TTC549 (cell line): ENCODE measurements around the gene CMTM3.
"Not testable (repeated sequence)": the region's sequence is repeated elsewhere in the genome, so short reads cannot be mapped to it uniquely, and the experiment has no call there.

Experiments
- FAIRE-seq: peaks from 2 replicates; lab custom pipeline; 2012; peaks lifted over from hg19 to GRCh38; lab: Jason Lieb, UNC

CMTM3 gene

GRCh38 chr16:66637806-66638205 is 33.3 kb downstream of the CMTM3 start:
- no peak for FAIRE-seq

GRCh38 chr16:66639091-66639885 is 34.8 kb downstream of the CMTM3 start:
- no peak for FAIRE-seq

DNA sequence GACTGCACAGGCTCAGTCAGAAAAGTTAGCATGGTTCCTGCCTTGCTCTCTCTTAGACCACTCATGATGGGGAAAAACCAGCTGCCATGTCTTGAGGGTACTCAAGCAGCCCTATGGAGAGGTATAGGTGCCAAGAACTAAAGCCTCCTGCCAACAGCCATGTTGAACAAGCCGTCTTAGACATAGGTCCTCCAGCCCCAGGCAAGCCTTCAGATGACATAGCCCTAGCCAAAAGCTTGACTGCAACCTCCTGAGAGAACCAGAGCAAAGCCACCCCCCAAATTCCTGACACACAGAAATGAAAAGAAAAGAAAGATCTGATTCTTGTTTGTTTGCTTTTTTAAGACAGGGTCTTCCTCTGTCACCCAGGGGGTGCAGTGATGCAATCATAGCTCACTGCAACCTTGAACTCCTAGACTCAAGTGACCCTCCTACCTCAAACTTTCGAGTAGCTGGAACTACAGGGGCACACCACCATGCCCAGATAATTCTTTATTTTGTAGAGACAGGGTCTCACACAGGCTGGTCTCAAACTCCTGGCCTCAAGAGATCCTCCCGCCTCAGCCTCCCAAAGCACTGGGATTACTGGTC is 36.3 kb downstream of the CMTM3 start:
- no peak for FAIRE-seq

DNA sequence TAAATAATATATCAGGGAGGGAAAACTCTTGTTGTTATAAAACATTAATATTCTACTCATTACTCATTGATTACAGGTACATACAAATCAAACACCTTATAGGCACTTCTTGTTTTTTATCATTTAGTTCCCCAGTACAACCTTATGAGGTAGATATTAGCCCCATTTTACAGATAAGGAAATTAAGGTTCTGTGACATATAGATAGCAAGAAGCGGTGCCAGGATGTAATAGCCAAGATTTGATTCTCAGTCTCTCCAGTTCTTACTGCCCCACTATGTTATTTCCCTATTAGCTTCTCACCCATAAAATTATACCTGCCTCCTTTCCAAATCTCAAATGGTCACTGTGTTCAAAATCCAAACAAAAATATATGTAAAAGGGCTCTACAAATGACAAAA is 36.9 kb downstream of the CMTM3 start:
- no peak for FAIRE-seq

GRCh38 chr16:66647866-66648265 is 43.4 kb downstream of the CMTM3 start:
- FAIRE-seq, result no peak

DNA sequence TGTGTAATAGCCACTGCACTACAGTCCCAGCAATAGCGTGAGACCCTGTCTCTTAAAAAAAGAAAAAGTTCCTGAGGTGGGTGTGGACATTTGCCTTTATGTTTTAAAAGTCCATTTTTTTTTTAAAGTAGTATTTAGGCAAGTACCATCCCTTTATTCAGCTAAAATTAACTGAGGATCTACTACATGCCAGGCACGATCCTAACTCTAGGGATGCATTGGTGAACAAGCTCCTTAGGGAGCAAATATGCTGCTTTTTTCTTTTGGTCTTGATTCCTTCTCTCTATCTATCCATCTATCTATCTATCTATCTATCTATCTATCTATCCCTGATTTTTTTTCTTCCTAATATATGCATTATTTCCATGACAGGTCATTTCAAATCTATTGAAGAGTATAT is 44.7 kb downstream of the CMTM3 start:
- FAIRE-seq, result no peak

DNA sequence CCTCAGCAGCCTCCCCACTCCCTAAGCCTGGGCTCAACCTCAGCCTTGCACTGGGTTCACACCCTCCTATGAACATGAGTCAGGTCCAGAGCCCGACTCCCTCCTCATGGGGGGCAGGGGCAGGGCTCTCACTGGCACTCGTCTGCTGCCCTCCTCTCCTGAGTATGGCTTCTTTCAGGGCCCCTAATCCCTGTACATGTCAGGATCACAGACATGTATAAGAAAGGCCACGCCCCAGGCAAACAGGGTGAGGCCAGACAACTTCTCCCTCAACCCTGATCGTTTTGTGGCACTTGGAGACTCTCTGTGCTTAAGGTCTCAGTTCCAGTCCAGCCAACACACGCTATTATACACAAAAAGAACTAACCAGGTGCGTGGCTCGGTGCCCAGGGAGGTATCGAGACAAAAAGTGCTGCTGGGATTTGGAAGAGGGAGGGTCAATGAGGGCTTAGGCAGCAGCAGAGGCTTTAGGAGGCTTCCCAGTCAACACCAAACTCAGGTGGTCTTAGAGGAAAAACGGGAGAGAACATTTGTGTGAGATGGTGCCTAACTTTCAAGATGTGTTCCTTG is 45.2 kb downstream of the CMTM3 start:
- FAIRE-seq, result no peak

GRCh38 chr16:66650707-66651473 is 46.4 kb downstream of the CMTM3 start:
- peak; percentile 20 for FAIRE-seq

DNA sequence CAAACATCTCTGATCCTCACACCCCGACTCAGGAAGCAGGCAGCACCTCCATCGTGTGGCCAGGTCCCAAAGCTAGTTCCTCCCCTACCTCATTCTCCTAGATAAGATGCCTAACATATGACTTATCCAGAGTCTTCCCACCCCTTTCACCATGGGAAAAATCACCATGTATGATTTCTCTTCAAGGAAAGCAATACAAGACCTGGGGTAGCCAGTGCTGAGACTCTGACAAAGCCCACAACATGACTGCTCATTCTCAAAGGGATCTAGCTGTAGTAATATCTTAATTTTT is 46.9 kb downstream of the CMTM3 start:
- FAIRE-seq, result no peak

- FAIRE-seq, result no peak
These were observed 47.5 kb downstream of the CMTM3 start for GRCh38 chr16:66651965-66652364.

GRCh38 chr16:66652661-66653360 is 48.3 kb downstream of the CMTM3 start:
- no peak for FAIRE-seq

DNA sequence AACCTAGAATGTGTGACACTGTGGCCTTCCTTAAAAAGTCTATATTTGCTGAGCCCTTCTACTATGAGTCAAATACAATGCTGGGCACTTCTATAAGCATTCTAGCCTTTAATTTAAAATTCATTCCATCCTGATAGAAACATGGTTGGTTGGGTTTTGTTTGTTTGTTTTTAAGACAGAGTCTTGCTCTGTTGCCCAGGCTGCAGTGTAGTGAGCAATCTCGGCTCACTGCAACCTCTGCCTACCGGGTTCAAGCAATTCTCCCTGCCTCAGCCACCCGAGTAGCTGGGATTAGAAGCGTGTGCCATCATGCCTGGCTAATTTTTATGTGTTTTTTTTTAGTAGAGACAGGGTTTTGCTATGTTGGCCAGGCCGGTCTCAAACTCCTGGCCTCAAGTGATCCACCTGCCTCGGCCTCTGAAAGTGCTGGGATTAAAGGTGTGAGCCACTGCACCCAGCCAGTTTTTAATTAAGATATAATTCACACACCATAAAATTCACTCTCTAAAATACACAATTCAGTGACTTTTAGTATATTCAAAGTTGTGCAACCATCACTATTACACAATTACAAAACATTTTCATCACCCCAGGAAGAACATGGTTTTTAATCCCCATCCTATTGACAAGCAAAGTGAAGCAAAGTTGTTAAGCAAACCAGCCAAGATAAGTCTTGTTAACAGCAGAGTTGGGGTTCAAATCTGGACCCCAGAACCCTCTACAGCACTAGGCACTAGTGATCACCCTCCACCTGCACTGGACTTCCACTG is 49.3 kb downstream of the CMTM3 start:
- FAIRE-seq, result no peak

DNA sequence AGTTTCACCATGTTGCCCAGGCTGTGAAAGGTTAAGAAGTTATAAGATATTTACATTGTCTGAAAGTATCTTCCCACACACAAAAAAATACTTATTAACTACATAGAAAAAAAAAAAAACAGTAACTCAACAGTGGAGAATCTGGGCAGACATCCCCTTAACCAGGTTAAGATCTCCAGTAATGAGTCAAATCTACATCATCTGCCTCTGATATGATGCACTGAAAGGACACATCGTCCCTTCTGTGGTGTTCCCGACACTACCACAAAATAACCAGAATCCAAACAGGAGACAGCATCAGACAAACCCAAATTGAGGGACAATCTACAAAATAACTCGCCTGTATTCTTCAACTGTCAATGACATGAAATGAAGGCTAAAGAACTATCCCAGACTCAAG is 52.0 kb downstream of the CMTM3 start:
- FAIRE-seq, result no peak

DNA sequence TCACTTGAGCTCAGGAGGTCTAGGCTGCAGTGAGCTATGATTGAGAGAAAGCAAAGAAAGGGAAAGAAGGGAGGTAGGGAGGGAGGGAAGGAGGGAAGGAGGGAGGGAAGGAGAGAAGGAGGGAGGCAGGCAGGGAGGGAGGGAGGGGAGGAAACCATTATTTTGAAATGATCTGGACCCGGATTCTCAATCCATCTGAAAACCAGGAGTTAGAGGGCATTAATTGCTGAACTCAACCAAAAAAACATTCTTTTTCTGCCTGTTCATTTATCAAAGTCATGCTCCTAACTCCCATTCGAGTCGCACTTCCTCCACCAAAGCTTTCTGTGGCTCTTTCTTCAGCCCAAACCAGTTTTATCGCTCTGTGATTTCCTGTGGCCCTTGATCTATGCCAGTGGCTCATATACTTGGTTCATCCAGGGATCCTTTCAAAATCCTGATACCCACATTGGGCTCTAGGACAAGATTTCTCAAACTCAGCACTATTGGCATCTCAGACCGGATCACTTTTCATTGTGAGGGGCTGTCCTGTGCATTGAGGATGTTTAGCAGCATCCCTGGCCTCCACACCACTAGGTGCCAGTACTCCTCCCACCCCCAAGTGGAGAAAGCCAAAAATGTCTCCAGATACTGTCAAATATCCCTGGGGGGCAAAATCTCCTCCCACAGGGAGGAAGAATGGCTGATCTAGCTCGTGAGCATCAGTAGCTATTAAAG is 53.8 kb downstream of the CMTM3 start:
- no peak for FAIRE-seq

DNA sequence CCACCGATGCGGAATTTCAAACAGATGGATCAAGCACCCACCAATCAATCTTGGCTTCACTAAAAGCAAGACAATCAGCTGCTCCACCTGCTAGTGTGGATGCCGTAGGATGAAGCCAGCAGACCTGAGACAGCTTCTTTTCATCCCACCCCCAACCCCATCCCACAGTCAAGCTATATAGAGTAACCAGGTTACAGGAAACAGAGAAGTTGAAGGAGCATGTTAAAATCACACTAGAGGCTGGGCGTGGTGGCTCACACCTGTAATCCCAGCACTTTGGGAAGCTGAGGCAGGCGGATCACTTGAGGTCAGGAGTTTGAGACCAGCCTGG is 54.3 kb downstream of the CMTM3 start:
- FAIRE-seq, result no peak

DNA sequence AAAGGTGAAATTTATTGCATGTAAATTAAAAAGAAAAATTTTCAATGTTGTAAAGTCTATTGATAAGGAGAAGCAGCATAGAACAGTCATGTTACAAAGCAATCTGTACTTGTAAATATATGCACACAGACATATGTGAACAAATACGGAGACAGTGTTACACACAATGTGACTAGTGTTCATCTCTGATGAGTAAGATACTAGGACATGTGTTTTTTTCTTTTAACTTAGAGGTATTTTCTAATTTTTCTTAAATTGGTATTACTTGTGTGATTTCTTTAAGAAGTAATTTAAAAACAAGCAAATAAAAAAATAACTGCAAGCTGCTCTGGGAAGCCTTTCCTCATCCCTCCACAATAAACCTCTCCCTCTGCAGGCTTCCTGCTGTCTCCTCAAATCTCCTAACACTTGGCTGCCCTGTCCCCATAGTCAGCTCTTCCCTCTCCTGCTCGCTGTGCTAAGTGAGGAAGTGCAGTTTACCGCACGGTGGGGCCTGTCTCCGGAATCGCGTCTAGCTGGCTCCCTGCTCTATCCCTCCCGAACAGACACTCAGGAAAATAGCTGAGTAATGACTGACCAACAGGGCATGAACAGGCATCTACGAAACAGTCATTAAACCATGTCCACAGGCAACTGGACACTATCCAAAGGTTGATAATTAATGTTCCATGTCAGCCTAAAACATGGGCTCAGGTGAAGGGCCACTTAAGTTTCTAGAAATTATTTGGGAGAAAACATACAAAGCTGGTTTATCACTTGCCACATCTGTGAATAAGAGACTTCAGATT is 56.1 kb downstream of the CMTM3 start:
- no peak for FAIRE-seq

- FAIRE-seq, result no peak
These were observed 56.7 kb downstream of the CMTM3 start for GRCh38 chr16:66661210-66661560.

DNA sequence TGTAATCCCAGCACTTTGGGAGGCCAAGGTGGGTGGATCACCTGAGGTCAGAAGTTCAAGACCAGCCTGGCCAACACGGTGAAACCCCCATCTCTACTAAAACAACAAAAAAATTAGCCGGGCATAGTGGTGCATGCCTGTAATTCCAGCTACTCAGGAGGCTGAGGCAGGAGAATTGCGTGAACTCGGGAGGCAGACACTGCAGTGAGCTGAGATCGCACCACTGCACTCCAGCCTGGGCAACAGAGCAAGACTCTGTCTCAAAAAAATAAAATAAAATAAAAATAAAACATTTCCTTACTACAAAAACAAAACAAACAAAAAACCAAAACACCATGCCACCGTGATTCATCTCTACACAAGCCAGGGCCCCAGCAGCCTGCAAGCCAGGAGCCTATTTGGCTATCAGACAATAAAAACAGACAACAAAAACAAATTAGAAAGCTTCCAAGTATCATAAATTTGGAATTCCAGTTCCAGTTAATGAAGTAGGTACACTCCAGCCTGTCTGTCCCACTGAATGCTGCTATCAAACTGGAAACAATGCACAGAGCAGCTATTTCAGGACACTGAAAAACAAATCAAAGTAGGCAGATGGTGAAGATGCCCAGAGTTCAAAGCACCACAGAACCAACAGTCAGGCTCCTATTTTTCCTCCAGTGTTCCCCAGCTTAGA is 57.3 kb downstream of the CMTM3 start:
- not testable (repeated sequence) for FAIRE-seq

- FAIRE-seq, result peak; percentile 52
These were observed 58.1 kb downstream of the CMTM3 start for GRCh38 chr16:66662445-66663194.
